ENCODE data around the gene SH3RF3.

DNA sequence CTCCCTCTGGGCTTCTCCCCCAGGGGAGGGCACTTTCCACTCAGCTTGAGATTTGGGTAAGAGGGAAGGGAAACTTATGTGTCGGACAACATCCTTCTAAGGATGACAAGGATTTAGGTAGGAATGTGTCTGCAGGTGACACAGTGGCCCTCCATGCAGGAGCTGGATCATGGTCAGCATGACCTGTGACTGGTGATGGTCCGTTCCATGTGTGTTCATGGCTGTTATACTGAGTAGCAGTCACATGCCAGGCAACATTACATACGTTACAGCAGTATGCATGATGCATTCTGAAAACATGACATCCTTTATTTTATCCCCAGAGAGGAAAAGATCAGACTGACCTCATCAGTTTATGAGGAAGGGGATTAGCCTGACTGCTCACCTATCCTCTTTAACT lies 292.6 kb downstream of the SH3RF3 start:
- TF ChIP-seq, protein P1, sequence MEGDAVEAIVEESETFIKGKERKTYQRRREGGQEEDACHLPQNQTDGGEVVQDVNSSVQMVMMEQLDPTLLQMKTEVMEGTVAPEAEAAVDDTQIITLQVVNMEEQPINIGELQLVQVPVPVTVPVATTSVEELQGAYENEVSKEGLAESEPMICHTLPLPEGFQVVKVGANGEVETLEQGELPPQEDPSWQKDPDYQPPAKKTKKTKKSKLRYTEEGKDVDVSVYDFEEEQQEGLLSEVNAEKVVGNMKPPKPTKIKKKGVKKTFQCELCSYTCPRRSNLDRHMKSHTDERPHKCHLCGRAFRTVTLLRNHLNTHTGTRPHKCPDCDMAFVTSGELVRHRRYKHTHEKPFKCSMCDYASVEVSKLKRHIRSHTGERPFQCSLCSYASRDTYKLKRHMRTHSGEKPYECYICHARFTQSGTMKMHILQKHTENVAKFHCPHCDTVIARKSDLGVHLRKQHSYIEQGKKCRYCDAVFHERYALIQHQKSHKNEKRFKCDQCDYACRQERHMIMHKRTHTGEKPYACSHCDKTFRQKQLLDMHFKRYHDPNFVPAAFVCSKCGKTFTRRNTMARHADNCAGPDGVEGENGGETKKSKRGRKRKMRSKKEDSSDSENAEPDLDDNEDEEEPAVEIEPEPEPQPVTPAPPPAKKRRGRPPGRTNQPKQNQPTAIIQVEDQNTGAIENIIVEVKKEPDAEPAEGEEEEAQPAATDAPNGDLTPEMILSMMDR (IDR thresholded peaks at IDR 0.05; ENCODE audit: insufficient read depth, low read depth, low read length): no peak
- TF ChIP-seq EZH2 (IDR thresholded peaks at IDR 0.05; ENCODE audit: insufficient read depth, low read length): no peak
